ENCODE results near the gene TNS1. TPM values are rescaled to one million over a fixed set of nuclear protein-coding genes. Genes with fewer than 3 reads are reported as not detected.

The TNS1 gene
- total RNA-seq, 1 experiment from 2014 or later: 0.49 TPM

DNA sequence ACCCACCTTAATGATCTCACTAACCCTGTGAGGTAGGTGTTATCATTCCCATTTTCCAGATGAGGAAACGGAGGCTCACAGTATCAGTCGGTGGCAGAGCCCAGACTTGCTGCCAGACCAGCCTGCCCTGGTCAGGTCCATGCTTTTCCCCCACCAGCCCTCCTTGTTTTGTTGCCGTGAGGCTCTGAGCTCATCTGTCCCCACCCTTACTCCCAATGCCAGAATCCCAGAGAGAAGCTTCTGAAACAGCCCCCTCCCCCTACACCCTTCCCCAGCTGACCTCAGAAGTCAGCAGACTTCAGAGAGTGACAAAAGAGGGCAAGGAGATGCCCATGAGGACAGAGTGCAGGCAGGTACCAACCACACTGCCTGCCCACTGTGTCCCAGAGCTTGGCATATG is 20.8 kb upstream of the TNS1 start:
- Histone ChIP-seq H3K27ac (ENCODE audit: low read length) (no peak overlapping the region), H3K9me3 (ENCODE audit: control insufficient read depth, insufficient read depth, low read depth, low read length) (no peaks in the 10 kb centered on the region), H3K27me3 (ENCODE audit: control insufficient read depth, insufficient read depth, low read length) (no peaks in the 10 kb centered on the region), H3K4me1 (ENCODE audit: control insufficient read depth, insufficient read depth, low read length) (no peaks in the 10 kb centered on the region), H3K4me3 (ENCODE audit: low read depth in 2 of 2, low read length in 2 of 2) (no peak overlapping the region), H3K36me3 (ENCODE audit: control insufficient read depth, insufficient read depth, low read length) (no peaks in the 10 kb centered on the region)
- ChIA-PET CTCF (no interaction called here), POLR2A (no interaction called here)
- in situ Hi-C loops (cut with HindIII; ENCODE audit: low pct_unique_long_range_greater_than_20kb, low sequenced_read_pairs) (no loop called here), intact Hi-C loops (cut with micrococcal nuclease; ENCODE audit: unreplicated experiment) (no loop called here)
- DNase-seq (ENCODE audit: low read depth, low spot score) (no peak), ATAC-seq (no peak)
- no peak for TF ChIP-seq REST (IDR thresholded peaks at IDR 0.05; ENCODE audit: insufficient read depth in 1 of 2, low read depth in 2 of 2, low read length in 1 of 2)
- TF ChIP-seq SIN3A (IDR thresholded peaks at IDR 0.05; ENCODE audit: borderline replicate concordance, insufficient read depth, low read depth, low read length): no peak
- TF ChIP-seq CTCF (IDR thresholded peaks at IDR 0.05): no peak
- no peak for TF ChIP-seq TCF7L2 (IDR thresholded peaks at IDR 0.05; ENCODE audit: low read depth, low read length)
- TF ChIP-seq POLR2AphosphoS5 (IDR thresholded peaks at IDR 0.05; ENCODE audit: low read depth, low read length): no peak
- BruUV-seq (replicated peaks): no TSS peak

- H3K27ac ChIP-seq (ENCODE audit: low read length): no peak overlapping the region
- DNase-seq (ENCODE audit: low read depth, low spot score) (no peak), ATAC-seq (no peak)
- no peaks in the 10 kb centered on the region for H3K27me3 ChIP-seq (ENCODE audit: control insufficient read depth, insufficient read depth, low read length)
- POLR2A ChIA-PET: no interaction called here
- no peaks in the 10 kb centered on the region for H3K36me3 ChIP-seq (ENCODE audit: control insufficient read depth, insufficient read depth, low read length)
- in situ Hi-C loops (cut with HindIII; ENCODE audit: low pct_unique_long_range_greater_than_20kb, low sequenced_read_pairs) (no loop called here), intact Hi-C loops (cut with micrococcal nuclease; ENCODE audit: unreplicated experiment) (no loop called here)
- BruUV-seq (replicated peaks): no TSS peak
- CTCF ChIA-PET: no interaction called here
- H3K4me3 ChIP-seq (ENCODE audit: low read depth in 2 of 2, low read length in 2 of 2): no peak overlapping the region
- no peaks in the 10 kb centered on the region for H3K9me3 ChIP-seq (ENCODE audit: control insufficient read depth, insufficient read depth, low read depth, low read length)
- no peaks in the 10 kb centered on the region for H3K4me1 ChIP-seq (ENCODE audit: control insufficient read depth, insufficient read depth, low read length)
- TF ChIP-seq POLR2AphosphoS5 (IDR thresholded peaks at IDR 0.05; ENCODE audit: low read depth, low read length) (no peak), SIN3A (IDR thresholded peaks at IDR 0.05; ENCODE audit: borderline replicate concordance, insufficient read depth, low read depth, low read length) (no peak), CTCF (IDR thresholded peaks at IDR 0.05) (no peak), REST (IDR thresholded peaks at IDR 0.05; ENCODE audit: insufficient read depth in 1 of 2, low read depth in 2 of 2, low read length in 1 of 2) (no peak), TCF7L2 (IDR thresholded peaks at IDR 0.05; ENCODE audit: low read depth, low read length) (no peak)
These were observed 20.2 kb upstream of the TNS1 start for GRCh38 chr2:218022851-218023530.

Measured in Panc1 (cell line).